Measurements from ENCODE around the gene HSD11B1. TPM values are rescaled to one million over a fixed set of nuclear protein-coding genes. Genes with fewer than 3 reads are reported as not detected.

Gene HSD11B1
- total RNA-seq, 1 donor from 2014 or later = 15.8 TPM

- intact Hi-C loops (cut with micrococcal nuclease) = loop anchor here (1.0 kb wide), 1 partner anchor 33 kb away; the partner anchor contains the start of gene C1orf74
These were observed 47.1 kb downstream of the HSD11B1 start for GRCh38 chr1:209751627-209752231.

- intact Hi-C loops (cut with micrococcal nuclease) = loop anchor here (1.0 kb wide), 1 partner anchor 31 kb away; the partner anchor contains the start of gene C1orf74
These were observed 48.2 kb downstream of the HSD11B1 start for GRCh38 chr1:209752890-209753289.

DNA sequence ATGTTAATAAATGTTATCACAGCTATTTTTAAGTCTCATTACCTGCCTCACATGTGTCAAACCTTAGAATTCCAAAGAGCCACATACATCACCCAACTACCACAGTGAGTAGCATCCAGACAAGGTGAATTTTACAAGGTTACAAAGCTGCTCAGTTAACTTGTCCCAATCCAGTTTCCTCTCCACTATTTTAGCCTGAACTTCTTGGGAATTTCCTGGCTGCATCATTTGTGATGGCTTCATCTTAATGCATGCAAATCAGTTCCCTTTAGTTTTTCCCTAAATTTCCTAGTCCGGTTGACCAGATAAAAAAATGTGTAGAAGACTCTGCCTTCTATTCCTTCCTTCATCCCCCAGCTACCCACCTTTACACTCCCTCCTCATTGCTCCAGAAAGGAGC, 50.6 kb downstream of the HSD11B1 start:
- intact Hi-C loops (cut with micrococcal nuclease) = no loop called here

DNA sequence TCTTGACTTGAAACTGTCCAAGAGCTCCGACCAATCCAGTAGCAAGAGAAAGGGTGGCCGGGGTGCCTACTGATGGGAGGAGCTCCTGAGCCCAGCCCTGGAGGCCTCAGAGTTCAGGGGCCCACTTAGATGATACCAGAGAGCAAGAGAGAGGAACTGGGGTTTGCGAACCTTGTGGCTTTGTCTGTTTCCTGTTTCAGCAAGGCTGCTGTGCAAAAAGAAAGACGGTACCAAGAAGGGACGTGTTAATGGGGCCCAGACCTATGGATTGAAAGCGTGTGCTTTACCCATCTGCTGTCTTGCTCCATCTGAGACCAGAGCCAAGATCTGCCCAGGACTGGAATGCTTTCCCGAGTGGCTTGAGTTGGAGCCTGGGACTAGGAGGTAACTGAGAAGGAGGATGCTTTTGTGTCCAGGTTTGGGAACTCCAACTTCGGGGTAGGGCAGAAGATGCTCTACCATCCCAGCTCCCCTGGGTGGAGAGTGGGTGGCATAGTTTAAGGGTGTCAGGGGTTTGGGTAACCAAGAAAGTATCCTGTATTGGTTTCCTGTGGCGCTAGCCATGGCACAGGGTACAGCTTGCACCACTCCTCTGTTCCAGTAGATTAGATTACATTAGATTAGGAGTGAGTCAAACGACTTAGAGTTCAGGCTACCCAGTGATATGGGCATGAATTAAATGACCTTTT, 51.4 kb downstream of the HSD11B1 start, which contains the start of gene TRAF3IP3:
TSS of gene TRAF3IP3 (plus strand) at position 128 of the 689 bp plus-strand sequence. CDS start 3,987 bp downstream, outside the sequence.
- intact Hi-C loops (cut with micrococcal nuclease) = loop anchor here (1.0 to 2.0 kb wide), 4 partner anchors 12 to 83 kb away; partner anchors contain the start of genes C1orf74 and UTP25

- intact Hi-C loops (cut with micrococcal nuclease) = loop anchor here (1.0 to 2.0 kb wide), 4 partner anchors 11 to 84 kb away; partner anchors contain the start of genes C1orf74 and UTP25
These were observed 52.2 kb downstream of the HSD11B1 start for GRCh38 chr1:209756615-209757445.

DNA sequence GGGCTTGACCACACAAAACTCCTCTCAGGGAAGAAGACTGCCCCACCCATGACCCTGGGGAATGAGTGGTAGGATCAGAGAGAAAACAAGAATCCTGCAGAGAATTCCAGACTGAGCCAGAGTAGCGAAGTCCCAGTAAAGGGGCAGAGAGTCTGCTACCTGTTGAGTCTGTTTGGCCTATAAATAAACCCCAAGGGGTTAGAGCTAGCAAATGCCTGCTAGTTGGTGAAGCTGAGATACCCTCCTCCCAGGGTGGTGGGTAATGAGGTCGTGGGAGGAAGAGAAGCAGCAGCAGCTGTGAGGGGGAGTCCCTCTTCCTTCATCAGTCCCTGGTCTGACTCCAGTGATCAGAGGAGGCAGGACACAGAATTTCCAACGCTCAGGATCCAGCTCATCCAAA, 53.8 kb downstream of the HSD11B1 start:
- intact Hi-C loops (cut with micrococcal nuclease) = no loop called here

GRCh38 chr1:209759829-209760359, 55.2 kb downstream of the HSD11B1 start:
- intact Hi-C loops (cut with micrococcal nuclease) = loop anchor here (5.0 kb wide), 1 partner anchor 1497 kb away; the partner anchor contains the start of gene RCOR3

- intact Hi-C loops (cut with micrococcal nuclease) = loop anchor here (5.0 kb wide), 1 partner anchor 1496 kb away; the partner anchor contains the start of gene RCOR3
These were observed 56.5 kb downstream of the HSD11B1 start for GRCh38 chr1:209761011-209761635.

GRCh38 chr1:209766051-209766450, 61.4 kb downstream of the HSD11B1 start:
- intact Hi-C loops (cut with micrococcal nuclease) = loop anchor here (5.0 kb wide), 3 partner anchors 171 to 779 kb away; partner anchors contain the start of gene SYT14

GRCh38 chr1:209767096-209767495, 62.5 kb downstream of the HSD11B1 start:
- intact Hi-C loops (cut with micrococcal nuclease) = loop anchor here (5.0 kb wide), 3 partner anchors 170 to 780 kb away; partner anchors contain the start of gene SYT14

GRCh38 chr1:209767706-209768105, 63.1 kb downstream of the HSD11B1 start:
- intact Hi-C loops (cut with micrococcal nuclease) = loop anchor here (1.0 to 5.0 kb wide), 9 partner anchors 11 to 780 kb away; partner anchors contain the start of genes C1orf74, SYT14, TRAF3IP3 and UTP25

GRCh38 chr1:209768354-209768774, 63.7 kb downstream of the HSD11B1 start:
- intact Hi-C loops (cut with micrococcal nuclease) = loop anchor here (1.0 to 5.0 kb wide), 9 partner anchors 12 to 781 kb away; partner anchors contain the start of genes C1orf74, SYT14, TRAF3IP3 and UTP25

- intact Hi-C loops (cut with micrococcal nuclease) = loop anchor here (5.0 kb wide), 3 partner anchors 168 to 782 kb away; partner anchors contain the start of gene SYT14
These were observed 64.7 kb downstream of the HSD11B1 start for GRCh38 chr1:209769171-209769904.

GRCh38 chr1:209769971-209770370, 65.3 kb downstream of the HSD11B1 start:
- intact Hi-C loops (cut with micrococcal nuclease) = loop anchor here (5.0 kb wide), 3 partner anchors 167 to 783 kb away; partner anchors contain the start of gene SYT14

GRCh38 chr1:209770636-209771415, 66.2 kb downstream of the HSD11B1 start:
- intact Hi-C loops (cut with micrococcal nuclease) = no loop called here

DNA sequence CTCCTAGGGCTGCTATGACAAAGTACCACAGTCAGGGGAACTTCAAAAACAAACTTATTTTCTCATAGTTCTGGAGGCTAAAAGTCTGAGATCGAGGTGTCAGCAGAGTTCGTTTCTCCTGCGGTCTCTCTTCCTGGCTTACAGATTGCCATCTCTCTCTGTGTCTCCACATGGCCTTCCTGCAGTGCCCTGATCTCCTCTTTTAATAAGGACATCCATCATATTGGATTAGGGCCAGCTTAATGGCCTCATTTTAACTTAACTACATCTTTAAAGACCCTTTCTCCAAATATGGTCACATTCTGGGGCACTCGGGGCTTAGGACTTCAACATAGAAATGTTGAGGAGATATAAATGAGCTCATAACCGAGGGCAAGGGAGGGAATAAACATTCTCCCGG, 67.5 kb downstream of the HSD11B1 start:
- intact Hi-C loops (cut with micrococcal nuclease) = loop anchor here (1.0 kb wide), 1 partner anchor 51 kb away; no protein-coding TSS in a partner anchor

DNA sequence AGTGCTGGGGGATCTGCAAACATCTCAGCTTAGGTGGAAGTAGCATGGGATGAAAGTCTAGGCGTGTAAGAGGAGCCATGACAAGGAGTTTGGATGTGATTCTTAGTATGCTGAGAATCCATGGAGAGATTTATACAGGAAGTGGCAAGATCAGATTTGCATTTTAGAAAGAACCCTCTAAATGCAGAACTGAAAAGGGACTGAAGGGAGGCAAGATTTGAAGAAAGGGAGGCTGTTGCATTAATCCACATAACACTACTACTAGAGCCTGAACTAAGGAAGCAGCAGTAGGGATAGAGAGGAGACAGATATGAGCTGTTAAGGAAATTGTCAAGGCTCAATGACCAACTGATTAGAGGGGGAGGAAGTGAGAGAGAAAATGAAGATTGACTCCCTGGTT, 69.9 kb downstream of the HSD11B1 start:
- intact Hi-C loops (cut with micrococcal nuclease) = no loop called here

DNA sequence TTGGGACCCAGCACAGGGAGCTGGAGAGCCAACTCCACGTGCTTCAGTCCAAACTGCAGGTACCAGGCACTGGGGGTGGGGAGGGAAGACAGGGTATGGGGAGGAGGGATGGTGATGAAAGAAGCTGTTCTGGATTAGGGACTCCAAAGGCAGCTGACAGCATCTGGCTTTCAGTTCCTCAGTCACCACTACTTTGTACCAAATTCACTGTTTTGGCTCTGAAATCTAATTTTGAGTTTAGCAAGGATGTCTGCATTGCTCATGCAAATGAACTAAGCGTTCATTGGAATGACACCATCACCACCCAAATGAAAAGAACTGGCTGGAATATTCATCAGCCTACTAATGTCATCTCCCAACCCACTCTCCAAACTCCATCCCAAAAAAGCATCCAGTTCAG, 71.0 kb downstream of the HSD11B1 start:
- intact Hi-C loops (cut with micrococcal nuclease) = no loop called here
